Astrocyte (in vitro differentiated cells and primary cell): Measurements from ENCODE around the gene EPHB1. TPM values are rescaled to one million over a fixed set of nuclear protein-coding genes. Genes with fewer than 3 reads are reported as not detected.

Source experiments
- DNase-seq: peaks from one replicate; pipeline ENCODE4 v3.0.0-alpha.2; 2010; ENCODE audit warnings: low read depth
- FAIRE-seq: peaks from 2 replicates; lab custom pipeline; 2011; peaks lifted over from hg19 to GRCh38; lab: Jason Lieb, UNC
- H2AFZ ChIP-seq: 2 replicates; pipeline ENCODE4 v1.6.0; 2012; ENCODE audit warnings: low read depth, low read length, inconsistent platforms
- H3K27ac ChIP-seq: 2 replicates; pipeline ENCODE4 v1.5.1; 2011; ENCODE audit warnings: low read depth, low read length, inconsistent platforms
- H3K27me3 ChIP-seq: 2 replicates; pipeline ENCODE4 v1.6.0; 2011; ENCODE audit warnings: low read length, inconsistent platforms; ENCODE audit not compliant: insufficient read depth
- H3K36me3 ChIP-seq: 2 replicates; pipeline ENCODE4 v1.5.1; 2011; ENCODE audit warnings: low read length, inconsistent platforms; ENCODE audit not compliant: insufficient read depth
- H3K4me1 ChIP-seq: 2 replicates; pipeline ENCODE4 v1.5.1; 2011; ENCODE audit warnings: low read length, inconsistent platforms; ENCODE audit not compliant: insufficient read depth
- H3K4me2 ChIP-seq: 2 replicates; pipeline ENCODE4 v1.6.0; 2012; ENCODE audit warnings: low read length, inconsistent platforms
- H3K4me3 ChIP-seq: 2 replicates; pipeline ENCODE4 v1.5.1; 2011; ENCODE audit warnings: low read depth, mild to moderate bottlenecking, low read length, inconsistent platforms; ENCODE audit not compliant: insufficient read depth
- H3K79me2 ChIP-seq: 2 replicates; pipeline ENCODE4 v1.6.0; 2012; ENCODE audit warnings: mild to moderate bottlenecking, low read length, inconsistent platforms; ENCODE audit not compliant: insufficient read depth
- H3K9ac ChIP-seq: 2 replicates; pipeline ENCODE4 v1.6.0; 2012; ENCODE audit warnings: mild to moderate bottlenecking, low read length, inconsistent platforms
- H3K9me3 ChIP-seq: 2 replicates; pipeline ENCODE4 v1.5.1; 2012; ENCODE audit warnings: low read depth, mild to moderate bottlenecking, low read length, inconsistent platforms; ENCODE audit not compliant: insufficient read depth
- H4K20me1 ChIP-seq: 2 replicates; pipeline ENCODE4 v1.6.0; 2012; ENCODE audit warnings: low read length, inconsistent platforms; ENCODE audit not compliant: insufficient read depth
- H3K27ac Mint-ChIP-seq: one replicate; pipeline ENCODE4 v1.8.0; 2021; ENCODE audit warnings: mild to moderate bottlenecking, mixed read lengths; ENCODE audit not compliant: unreplicated experiment
- H3K27me3 Mint-ChIP-seq: one replicate; pipeline ENCODE4 v1.8.0; 2021; ENCODE audit warnings: low read depth, mixed read lengths; ENCODE audit not compliant: unreplicated experiment
- H3K36me3 Mint-ChIP-seq: one replicate; pipeline ENCODE4 v1.8.0; 2021; ENCODE audit warnings: low read depth, mixed read lengths; ENCODE audit not compliant: unreplicated experiment
- H3K4me1 Mint-ChIP-seq: one replicate; pipeline ENCODE4 v1.8.0; 2021; ENCODE audit warnings: low read depth, mixed read lengths; ENCODE audit not compliant: unreplicated experiment
- H3K4me3 Mint-ChIP-seq: one replicate; pipeline ENCODE4 v1.8.0; 2021; ENCODE audit warnings: mild to moderate bottlenecking, moderate library complexity, mixed read lengths; ENCODE audit not compliant: unreplicated experiment
- H3K9me3 Mint-ChIP-seq: one replicate; pipeline ENCODE4 v1.8.0; 2021; ENCODE audit warnings: mild to moderate bottlenecking, mixed read lengths; ENCODE audit not compliant: unreplicated experiment
- EZH2 ChIP-seq: IDR thresholded peaks from 2 replicates; pipeline ENCODE4 v1.6.1; 2012; ENCODE audit warnings: mild to moderate bottlenecking, low read length, inconsistent platforms; ENCODE audit not compliant: insufficient read depth
- total RNA-seq: library from RNA; stranded (reverse); gene quantifications from 2 replicates; pipeline ENCODE4 v1.2.1, GENCODE V29; 2021
- TF ChIP-seq, protein P1 (sequence below): IDR thresholded peaks from 2 replicates; pipeline ENCODE4 v1.5.1; 2011; ENCODE audit warnings: low read depth, mild to moderate bottlenecking, inconsistent platforms, low read length, moderate library complexity; ENCODE audit not compliant: insufficient read depth

Gene EPHB1
- total RNA-seq, 1 donor from 2014 or later, result 4.1 TPM

DNA sequence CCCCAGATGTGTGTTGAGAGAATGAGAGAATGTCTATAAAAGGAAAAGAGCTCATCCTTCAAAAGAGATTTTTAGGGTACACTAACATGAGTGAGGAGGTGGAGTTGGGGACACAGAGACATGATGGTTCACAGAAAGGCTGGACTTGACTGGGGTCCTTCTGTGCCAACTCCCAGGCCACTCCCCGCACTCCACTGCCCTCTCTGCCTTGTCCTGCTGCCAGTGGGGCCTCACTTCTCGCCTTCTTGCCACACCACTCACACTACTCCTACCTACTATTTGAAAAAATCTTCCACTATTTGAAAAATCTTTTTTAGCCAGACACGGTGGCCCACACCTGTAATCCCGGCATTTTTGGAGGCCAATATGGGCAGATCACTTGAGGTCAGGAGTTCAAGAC lies 298.1 kb downstream of the EPHB1 start:
- Histone ChIP-seq H2AFZ (no peak overlapping the region), H3K4me2 (no peak overlapping the region), H3K4me1 (no peaks in the 10 kb centered on the region), H3K79me2 (no peaks in the 10 kb centered on the region), H3K9me3 (no peaks in the 10 kb centered on the region), H3K36me3 (no peaks in the 10 kb centered on the region), H3K27me3 (no peaks in the 10 kb centered on the region), H4K20me1 (no peaks in the 10 kb centered on the region), H3K9ac (no peak overlapping the region), H3K4me3 (no peak overlapping the region), H3K27ac (no peak overlapping the region)
- Mint-ChIP-seq H3K4me3 (no peak overlapping the region), H3K36me3 (no peaks in the 10 kb centered on the region), H3K4me1 (no peaks in the 10 kb centered on the region), H3K27me3 (peaks cover 18% of the 10 kb centered on the region), H3K9me3 (no peaks in the 10 kb centered on the region), H3K27ac (no peak overlapping the region)
- TF ChIP-seq, protein P1, sequence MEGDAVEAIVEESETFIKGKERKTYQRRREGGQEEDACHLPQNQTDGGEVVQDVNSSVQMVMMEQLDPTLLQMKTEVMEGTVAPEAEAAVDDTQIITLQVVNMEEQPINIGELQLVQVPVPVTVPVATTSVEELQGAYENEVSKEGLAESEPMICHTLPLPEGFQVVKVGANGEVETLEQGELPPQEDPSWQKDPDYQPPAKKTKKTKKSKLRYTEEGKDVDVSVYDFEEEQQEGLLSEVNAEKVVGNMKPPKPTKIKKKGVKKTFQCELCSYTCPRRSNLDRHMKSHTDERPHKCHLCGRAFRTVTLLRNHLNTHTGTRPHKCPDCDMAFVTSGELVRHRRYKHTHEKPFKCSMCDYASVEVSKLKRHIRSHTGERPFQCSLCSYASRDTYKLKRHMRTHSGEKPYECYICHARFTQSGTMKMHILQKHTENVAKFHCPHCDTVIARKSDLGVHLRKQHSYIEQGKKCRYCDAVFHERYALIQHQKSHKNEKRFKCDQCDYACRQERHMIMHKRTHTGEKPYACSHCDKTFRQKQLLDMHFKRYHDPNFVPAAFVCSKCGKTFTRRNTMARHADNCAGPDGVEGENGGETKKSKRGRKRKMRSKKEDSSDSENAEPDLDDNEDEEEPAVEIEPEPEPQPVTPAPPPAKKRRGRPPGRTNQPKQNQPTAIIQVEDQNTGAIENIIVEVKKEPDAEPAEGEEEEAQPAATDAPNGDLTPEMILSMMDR, result no peak
- TF ChIP-seq EZH2, result no peak
- FAIRE-seq (no peak), DNase-seq (no peak)

DNA sequence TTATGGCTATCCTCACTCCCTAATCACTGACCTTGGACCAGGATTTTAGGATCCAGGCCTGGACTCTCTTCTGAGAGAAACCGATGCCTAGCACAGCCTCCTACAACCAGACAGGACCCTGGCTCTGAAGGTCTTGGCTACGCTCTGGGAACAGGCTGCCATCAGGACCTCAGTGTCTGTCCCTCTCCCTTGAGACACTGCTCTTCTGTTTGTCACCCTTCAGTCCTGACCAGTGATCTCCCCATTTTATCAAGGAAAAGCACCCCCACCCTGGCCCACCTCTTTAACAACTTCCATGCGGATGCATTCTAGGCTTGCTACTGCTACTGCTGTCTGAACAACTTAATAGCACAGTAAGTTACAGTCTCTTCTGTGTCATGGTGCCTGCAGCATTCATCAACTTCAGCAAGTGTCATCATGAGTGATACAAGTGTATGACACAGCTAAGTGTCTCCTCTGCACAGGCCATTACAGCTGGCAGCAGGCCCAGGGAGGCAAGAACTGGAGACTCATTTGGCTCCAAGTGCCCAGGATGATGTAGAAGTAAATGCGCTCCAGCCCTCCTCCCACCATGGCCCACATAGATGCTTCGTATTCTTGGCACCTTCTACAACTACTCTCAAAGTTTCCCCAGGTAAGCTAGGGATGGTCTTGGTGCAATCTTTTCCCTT lies 302.4 kb downstream of the EPHB1 start:
- Histone ChIP-seq H3K27ac (no peak overlapping the region), H3K36me3 (no peaks in the 10 kb centered on the region), H3K27me3 (no peaks in the 10 kb centered on the region), H3K4me2 (no peak overlapping the region), H2AFZ (no peak overlapping the region), H3K79me2 (no peaks in the 10 kb centered on the region), H3K9me3 (no peaks in the 10 kb centered on the region), H3K4me3 (no peak overlapping the region), H3K9ac (no peak overlapping the region), H4K20me1 (no peaks in the 10 kb centered on the region), H3K4me1 (no peaks in the 10 kb centered on the region)
- no peak overlapping the region for H3K27ac Mint-ChIP-seq
- H3K36me3 Mint-ChIP-seq, result no peaks in the 10 kb centered on the region
- DNase-seq (no peak), FAIRE-seq (no peak)
- H3K4me3 Mint-ChIP-seq, result no peak overlapping the region
- no peaks in the 10 kb centered on the region for H3K4me1 Mint-ChIP-seq
- no peaks in the 10 kb centered on the region for H3K9me3 Mint-ChIP-seq
- peaks cover 10% of the 10 kb centered on the region for H3K27me3 Mint-ChIP-seq
- TF ChIP-seq EZH2, result no peak
- TF ChIP-seq, protein P1, result no peak

DNA sequence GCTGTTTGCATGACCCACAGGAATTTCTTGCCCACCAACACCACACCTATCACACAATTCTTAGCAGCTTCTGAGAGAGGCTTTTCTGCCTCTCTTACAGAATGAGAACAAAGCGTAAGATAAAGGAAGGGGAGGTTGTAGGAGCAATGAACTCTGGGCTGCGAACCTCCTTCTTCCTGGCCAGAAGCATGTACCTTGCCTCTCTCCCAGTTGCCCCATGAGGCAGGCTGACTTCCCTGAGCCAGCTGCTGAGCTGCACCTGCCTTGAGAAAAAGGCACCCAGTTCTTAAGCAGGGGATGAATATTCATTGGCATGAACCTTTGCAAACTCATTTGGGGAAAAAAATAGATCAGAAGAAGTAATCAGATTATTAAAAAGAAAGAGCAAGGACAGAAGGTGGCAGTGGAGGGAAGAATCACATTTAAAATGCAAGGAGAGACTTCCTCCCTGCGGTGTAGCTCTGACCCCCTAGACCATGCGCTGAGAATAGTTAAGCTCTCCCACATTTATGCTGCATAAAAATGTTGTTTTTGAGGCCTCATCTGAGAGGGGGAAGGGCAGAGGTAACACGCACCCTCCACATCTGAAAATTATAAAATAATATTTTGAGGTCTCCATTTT lies 304.8 kb downstream of the EPHB1 start:
- Mint-ChIP-seq H3K4me3 (no peak overlapping the region), H3K27me3 (peaks cover 4% of the 10 kb centered on the region), H3K4me1 (peaks cover 6% of the 10 kb centered on the region), H3K27ac (no peak overlapping the region), H3K36me3 (no peaks in the 10 kb centered on the region), H3K9me3 (no peaks in the 10 kb centered on the region)
- Histone ChIP-seq H3K4me3 (no peak overlapping the region), H2AFZ (no peak overlapping the region), H3K36me3 (no peaks in the 10 kb centered on the region), H3K79me2 (no peaks in the 10 kb centered on the region), H3K9me3 (no peaks in the 10 kb centered on the region), H4K20me1 (no peaks in the 10 kb centered on the region), H3K27ac (no peak overlapping the region), H3K9ac (no peak overlapping the region), H3K4me2 (no peak overlapping the region), H3K4me1 (no peaks in the 10 kb centered on the region), H3K27me3 (no peaks in the 10 kb centered on the region)
- DNase-seq, result no peak
- no peak for FAIRE-seq
- no peak for TF ChIP-seq EZH2
- TF ChIP-seq, protein P1, result no peak
